ENCODE data around the gene CRB1. TPM values are rescaled to one million over a fixed set of nuclear protein-coding genes. Genes with fewer than 3 reads are reported as not detected.

CRB1 gene
- total RNA-seq, 3 donors from 2014 or later (not counting 1 experiment from before 2014, with no cell fraction given) = 0.36 to 0.83 TPM; not detected in 1

GRCh38 chr1:197390856-197391255 lies 122.8 kb downstream of the CRB1 start:
- no peaks in the 10 kb centered on the region for H3K9me3 ChIP-seq (ENCODE audit: control insufficient read depth, insufficient read depth, low read length)

GRCh38 chr1:197391303-197392226 lies 123.5 kb downstream of the CRB1 start:
- peak in 1 of 2 donors; percentile 72 for DNase-seq
- H3K27me3 Mint-ChIP-seq (ENCODE audit: low read depth in 2 of 2) = peaks cover 5 to 15% of the 10 kb centered on the region in 2 donors
- WGBS (ENCODE audit: insufficient coverage) = 37% methylated on average over 3 of the region's 3 CpGs
- no peaks in the 10 kb centered on the region for H3K36me3 ChIP-seq (ENCODE audit: control insufficient read depth, insufficient read depth, low read length)
- H3K27ac ChIP-seq (ENCODE audit: low read length) = no peak overlapping the region
- H3K9me3 ChIP-seq (ENCODE audit: control insufficient read depth, insufficient read depth, low read length) = no peaks in the 10 kb centered on the region
- no peak for TF ChIP-seq CTCF (IDR thresholded peaks at IDR 0.05)
- no peaks in the 10 kb centered on the region for H3K9me3 Mint-ChIP-seq
- intact Hi-C loops (cut with micrococcal nuclease) = no loop called here
- ATAC-seq = peak; percentile 46 to 77 (median 49)
- peaks cover 4% of the 10 kb centered on the region for H3K27me3 ChIP-seq (ENCODE audit: control insufficient read depth, insufficient read depth, low read length)
- no peak overlapping the region for H3K4me3 Mint-ChIP-seq
- no peak overlapping the region for H3K4me3 ChIP-seq (ENCODE audit: low read length)
- H3K36me3 Mint-ChIP-seq = no peaks in the 10 kb centered on the region
- peaks cover 13 to 14% of the 10 kb centered on the region in 2 donors for H3K4me1 Mint-ChIP-seq
- peak overlapping the region in 1 of 2 donors; percentile 47 for H3K27ac Mint-ChIP-seq
- no peaks in the 10 kb centered on the region for H3K4me1 ChIP-seq (ENCODE audit: control insufficient read depth, insufficient read depth, low read length)

More at GRCh38 chr1:197390856-197391255, 122.8 kb downstream of the CRB1 start:
- peak overlapping the region in 1 of 2 donors; percentile 47 for H3K27ac Mint-ChIP-seq
- ATAC-seq (no peak), DNase-seq (no peak)
- Histone ChIP-seq H3K27ac (ENCODE audit: low read length) (no peak overlapping the region), H3K27me3 (ENCODE audit: control insufficient read depth, insufficient read depth, low read length) (peaks cover 4% of the 10 kb centered on the region), H3K4me1 (ENCODE audit: control insufficient read depth, insufficient read depth, low read length) (no peaks in the 10 kb centered on the region), H3K36me3 (ENCODE audit: control insufficient read depth, insufficient read depth, low read length) (no peaks in the 10 kb centered on the region), H3K4me3 (ENCODE audit: low read length) (no peak overlapping the region)
- 100% methylated on average over 1 of the region's 2 CpGs for WGBS (ENCODE audit: insufficient coverage)
- no peaks in the 10 kb centered on the region for H3K9me3 Mint-ChIP-seq
- H3K36me3 Mint-ChIP-seq = no peaks in the 10 kb centered on the region
- H3K4me1 Mint-ChIP-seq = peaks cover 13 to 14% of the 10 kb centered on the region in 2 donors
- TF ChIP-seq CTCF (IDR thresholded peaks at IDR 0.05) = no peak
- H3K27me3 Mint-ChIP-seq (ENCODE audit: low read depth in 2 of 2) = peaks cover 5 to 21% of the 10 kb centered on the region in 2 donors
- H3K4me3 Mint-ChIP-seq = no peak overlapping the region
- intact Hi-C loops (cut with micrococcal nuclease) = no loop called here

GRCh38 chr1:197392541-197392940 lies 124.5 kb downstream of the CRB1 start:
- Histone ChIP-seq H3K27ac (ENCODE audit: low read length) (no peak overlapping the region), H3K4me3 (ENCODE audit: low read length) (no peak overlapping the region), H3K27me3 (ENCODE audit: control insufficient read depth, insufficient read depth, low read length) (no peaks in the 10 kb centered on the region), H3K4me1 (ENCODE audit: control insufficient read depth, insufficient read depth, low read length) (no peaks in the 10 kb centered on the region), H3K36me3 (ENCODE audit: control insufficient read depth, insufficient read depth, low read length) (no peaks in the 10 kb centered on the region), H3K9me3 (ENCODE audit: control insufficient read depth, insufficient read depth, low read length) (no peaks in the 10 kb centered on the region)
- no peak for DNase-seq
- no peaks in the 10 kb centered on the region for H3K36me3 Mint-ChIP-seq
- 100% methylated on average over 1 of the region's 1 CpG for WGBS (ENCODE audit: insufficient coverage)
- H3K4me3 Mint-ChIP-seq = no peak overlapping the region
- H3K9me3 Mint-ChIP-seq = no peaks in the 10 kb centered on the region
- intact Hi-C loops (cut with micrococcal nuclease) = no loop called here
- peaks cover 13 to 14% of the 10 kb centered on the region in 2 donors for H3K4me1 Mint-ChIP-seq
- no peak for TF ChIP-seq CTCF (IDR thresholded peaks at IDR 0.05)
- H3K27ac Mint-ChIP-seq = no peak overlapping the region
- no peak for ATAC-seq
- peaks cover 2 to 8% of the 10 kb centered on the region in 2 donors for H3K27me3 Mint-ChIP-seq (ENCODE audit: low read depth in 2 of 2)

Data from natural killer cell (primary cell).